Esophagus mucosa (tissue), 1 donor: ENCODE results near the gene UIMC1. TPM values are rescaled to one million over a fixed set of nuclear protein-coding genes. Genes with fewer than 3 reads are reported as not detected.
"Not testable (repeated sequence)": the region's sequence is repeated elsewhere in the genome, so short reads cannot be mapped to it uniquely, and the experiment has no call there.

Source experiments
- ATAC-seq: fragments of 200-7000 bp; cut with Tn5 transposase; one replicate; pipeline ENCODE4 v1.9.1; 2020
- total RNA-seq: library from RNA; stranded (reverse); gene quantifications from one replicate; pipeline ENCODE4 v1.2.4, GENCODE V29; 2023
- donor health status: DM: yes; HTN: yes; CAD: no.

The UIMC1 gene
- total RNA-seq: 14.9 TPM

DNA sequence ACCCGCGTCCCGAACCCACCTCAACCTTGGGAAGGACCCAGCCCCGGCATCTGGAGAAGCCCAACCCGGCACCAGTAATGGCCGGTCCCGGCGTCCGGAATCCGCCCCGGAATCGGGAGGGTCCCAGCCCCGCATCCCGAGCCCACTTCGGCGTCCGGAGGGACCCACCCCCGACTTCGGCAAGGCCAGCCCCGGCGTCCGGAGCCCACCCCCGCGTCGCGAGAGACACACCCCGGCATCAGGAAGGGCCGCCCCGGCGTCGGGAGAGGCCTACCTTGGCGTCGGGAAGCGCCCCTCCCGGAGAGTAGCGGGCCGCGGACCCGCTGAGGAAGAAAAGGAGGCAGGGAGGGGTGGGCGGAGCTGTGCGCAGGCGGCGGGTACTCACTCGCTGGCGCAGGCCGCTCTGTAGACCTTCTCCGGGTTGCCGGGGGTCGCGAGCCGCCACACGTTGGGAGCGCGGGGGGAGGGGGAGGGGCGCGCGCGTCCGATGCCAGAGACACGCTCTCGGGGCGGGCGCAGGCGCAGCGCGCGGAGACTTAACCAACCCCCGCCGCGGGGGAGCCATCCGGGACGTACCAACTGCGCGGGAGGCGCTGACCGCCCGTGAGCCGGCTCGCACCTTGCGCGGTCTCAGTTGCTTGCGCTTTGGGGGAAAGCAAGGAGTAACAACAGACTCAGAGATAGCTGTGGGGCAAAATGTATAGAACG, at the start of gene UIMC1:
Gene UIMC1 (minus strand): TSS at position 515 of the 708 bp plus-strand sequence. CDS start 24,164 bp downstream, outside the sequence.
- ATAC-seq: peak; percentile 97

DNA sequence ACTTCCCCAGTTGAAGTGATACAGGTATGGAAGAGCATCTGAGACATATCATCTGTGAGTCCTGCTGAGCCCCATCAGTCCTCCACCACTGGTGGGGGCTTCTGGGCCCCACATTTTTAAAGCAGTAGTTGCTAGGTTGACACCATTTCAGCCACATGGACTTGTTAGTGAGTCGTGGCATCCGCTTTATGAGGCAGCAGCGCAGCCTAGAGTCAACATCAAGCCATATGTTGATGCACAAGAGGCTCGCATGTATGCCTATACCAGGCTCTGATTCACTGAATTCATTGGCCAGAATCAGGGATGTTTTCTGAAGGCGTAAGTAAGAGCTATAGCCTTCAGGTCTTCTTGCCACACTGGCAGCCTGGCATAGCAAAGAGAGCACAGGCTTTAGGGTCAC, 42.7 kb upstream of the UIMC1 start:
- ATAC-seq: no peak

DNA sequence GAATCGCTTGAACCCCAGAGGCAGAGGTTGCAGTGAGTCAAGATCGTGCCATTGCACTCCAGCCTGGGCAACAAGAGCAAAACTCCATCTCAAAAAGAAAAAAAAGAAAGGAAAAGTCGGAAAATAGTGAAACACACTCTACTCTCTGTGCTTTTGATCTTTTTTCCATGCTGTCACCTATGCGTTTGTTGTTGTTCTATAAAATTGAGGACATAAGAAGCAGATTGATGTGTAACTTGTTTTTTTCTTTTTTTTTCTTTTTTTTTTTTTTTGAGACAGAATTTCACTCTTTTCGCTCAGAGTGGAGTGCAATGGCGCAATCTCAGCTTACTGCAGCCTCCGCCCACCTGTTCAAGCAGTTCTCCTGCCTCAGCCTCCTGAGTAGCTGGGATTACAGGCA, 42.0 kb upstream of the UIMC1 start:
- not testable (repeated sequence) for ATAC-seq

DNA sequence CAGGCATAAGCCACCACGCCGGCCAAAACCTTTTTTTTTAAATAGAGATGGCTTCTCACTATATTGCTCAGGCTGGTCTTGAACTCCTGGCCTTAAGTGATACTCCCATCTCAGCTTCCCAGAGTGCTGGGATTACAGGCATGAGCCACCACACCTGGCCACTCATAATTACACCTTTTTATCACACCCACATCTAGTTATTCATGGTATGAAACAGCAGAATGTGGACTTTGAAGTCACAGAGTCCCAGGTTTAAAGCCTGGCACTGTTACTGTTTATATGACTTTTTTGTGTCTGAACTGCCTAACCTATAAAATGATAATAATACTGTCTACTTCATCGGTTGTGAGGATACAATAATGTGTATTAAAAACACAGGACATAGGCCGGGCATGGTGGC, 39.1 kb upstream of the UIMC1 start:
- no peak for ATAC-seq

DNA sequence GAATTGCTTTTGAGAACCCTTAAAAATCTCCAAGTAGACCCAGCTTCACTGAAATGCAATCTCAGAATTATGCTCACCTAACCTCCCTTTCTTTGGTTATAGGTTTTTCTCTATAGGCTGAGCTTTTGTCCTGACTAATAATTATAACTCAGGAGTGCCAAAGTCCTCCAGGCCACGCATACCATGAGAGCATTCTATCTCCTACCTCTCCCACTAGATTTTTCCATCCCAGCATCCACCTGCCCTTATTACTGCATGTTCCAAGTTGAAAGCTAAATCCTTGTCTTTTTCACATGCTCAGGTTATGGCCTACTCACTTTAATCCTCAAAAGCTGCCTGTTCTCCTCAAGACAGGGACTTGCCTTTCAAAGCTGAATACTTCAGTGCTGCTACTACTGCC, 38.1 kb upstream of the UIMC1 start:
- ATAC-seq: no peak

DNA sequence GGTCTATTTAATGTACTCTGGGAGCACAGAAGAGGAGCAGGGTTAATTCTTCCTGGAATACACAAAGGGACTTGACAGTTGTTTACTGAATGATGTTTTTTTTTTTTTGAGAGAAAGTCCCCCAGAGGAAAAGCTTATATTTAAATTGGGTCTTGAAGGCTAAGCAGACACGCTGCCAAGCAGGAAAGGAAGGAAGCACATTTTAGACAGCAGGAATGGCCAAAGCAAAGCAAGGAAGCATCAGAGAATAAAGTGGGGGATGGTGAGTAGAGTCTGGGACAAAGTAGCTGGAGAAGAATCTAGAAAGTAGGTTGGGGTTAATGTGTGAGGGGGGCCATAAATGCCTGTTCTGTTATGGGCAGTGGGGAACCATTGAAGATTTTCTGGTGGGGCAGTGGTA, 37.4 kb upstream of the UIMC1 start:
- ATAC-seq: no peak

DNA sequence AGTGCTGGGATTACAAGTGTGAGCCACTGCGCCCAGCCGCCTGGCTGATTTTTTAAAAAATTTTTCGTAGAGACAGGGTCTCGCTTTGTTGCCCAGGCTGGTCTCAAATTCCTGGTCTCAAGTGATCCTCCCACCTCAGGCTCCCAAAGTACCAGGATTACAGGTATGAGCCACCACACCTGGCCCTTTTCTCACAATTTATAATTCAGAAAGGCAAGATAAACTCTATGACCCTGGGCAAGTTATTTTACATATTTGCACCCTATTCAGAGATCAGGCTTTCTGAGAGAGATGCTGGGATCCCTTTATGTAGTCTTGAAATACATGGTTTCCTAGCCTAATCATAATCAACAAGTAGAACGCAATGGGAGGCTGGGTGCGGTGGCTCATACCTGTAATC, 36.5 kb upstream of the UIMC1 start:
- ATAC-seq: no peak

DNA sequence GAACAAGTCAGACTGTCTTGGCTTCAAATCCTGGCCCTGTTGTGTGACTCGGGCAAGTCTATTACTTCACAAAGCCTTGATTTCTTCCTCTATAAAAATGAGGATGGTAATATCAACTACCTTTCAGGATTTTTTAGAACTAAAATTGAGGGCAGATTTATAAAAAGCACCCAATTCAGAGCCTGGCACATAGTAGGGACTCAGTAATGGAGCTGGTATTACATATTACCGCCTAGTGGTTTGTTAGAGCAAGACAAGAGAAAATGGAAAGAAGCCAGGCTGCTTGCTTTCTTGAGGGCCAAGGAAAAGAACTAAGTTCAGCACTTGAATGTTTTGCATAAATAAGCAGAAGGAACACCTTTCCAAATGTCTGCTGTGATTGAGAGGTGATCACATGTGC, 35.4 kb upstream of the UIMC1 start:
- no peak for ATAC-seq

DNA sequence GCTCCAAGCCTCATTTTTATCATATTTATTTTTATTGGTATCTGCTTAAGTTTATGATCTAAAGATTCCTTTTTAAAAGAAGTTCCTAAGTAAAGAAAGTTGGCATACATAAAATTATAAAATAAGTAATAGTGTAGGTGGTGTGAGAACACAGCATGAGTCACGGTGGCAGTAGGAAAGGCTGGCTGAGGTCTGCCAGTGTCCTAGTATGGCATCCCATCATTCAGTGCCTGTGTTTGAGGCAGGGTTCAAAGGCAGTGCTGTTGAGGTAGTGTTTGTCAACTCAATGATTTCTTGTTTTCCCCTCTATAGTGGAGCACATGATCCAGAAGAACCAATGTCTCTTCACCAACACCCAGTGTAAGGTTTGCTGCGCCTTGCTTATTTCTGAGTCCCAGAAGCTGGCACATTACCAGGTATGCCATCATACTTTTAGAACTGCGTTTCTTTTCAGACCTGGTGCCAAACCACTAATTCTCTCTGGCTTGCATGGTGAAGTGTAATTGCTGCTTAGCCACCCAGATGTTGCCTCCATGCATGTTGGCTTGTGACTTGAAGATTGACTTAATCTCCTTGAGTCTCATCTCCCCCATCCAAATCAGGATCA, 34.3 kb upstream of the UIMC1 start:
- ATAC-seq: peak; percentile 68

DNA sequence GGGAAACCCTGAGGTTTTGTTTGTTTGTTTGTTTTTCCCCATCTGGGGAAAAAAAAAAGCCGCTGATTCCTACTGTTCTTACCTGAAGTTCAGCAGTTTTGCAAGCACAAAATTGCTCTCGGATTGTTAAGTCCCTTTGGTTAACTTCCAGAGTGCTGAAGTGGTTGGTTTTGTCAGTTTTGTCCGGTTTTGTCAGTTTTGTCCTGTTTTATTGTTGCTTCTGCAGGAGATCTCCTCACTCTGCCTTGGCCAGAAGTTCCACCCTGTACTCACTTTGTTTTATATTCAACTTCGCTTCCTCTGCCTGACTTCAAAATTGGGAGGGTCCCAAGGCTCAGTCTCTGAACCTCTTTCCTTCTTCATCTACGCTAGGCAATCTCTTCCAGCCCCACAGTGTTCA, 30.3 kb upstream of the UIMC1 start:
- ATAC-seq: no peak

DNA sequence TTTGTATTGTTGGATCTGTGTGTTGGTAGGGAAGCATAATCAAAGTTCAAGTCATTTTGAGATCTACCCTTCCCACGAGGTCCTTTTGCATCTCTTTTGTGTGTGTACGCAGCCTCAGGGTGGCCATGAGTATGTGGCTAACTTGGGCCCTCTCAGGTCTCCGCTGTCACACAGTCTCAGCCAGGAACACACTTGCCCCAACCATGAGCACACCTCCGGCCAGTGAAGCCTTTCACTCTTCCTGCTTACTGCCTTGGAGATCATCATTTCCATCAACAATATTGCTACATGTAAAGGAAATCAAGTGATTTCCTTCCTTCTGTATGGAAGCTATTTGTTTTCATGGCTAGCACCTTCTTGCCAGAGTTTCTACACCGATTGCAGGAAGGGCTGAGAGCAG, 29.9 kb upstream of the UIMC1 start:
- no peak for ATAC-seq

DNA sequence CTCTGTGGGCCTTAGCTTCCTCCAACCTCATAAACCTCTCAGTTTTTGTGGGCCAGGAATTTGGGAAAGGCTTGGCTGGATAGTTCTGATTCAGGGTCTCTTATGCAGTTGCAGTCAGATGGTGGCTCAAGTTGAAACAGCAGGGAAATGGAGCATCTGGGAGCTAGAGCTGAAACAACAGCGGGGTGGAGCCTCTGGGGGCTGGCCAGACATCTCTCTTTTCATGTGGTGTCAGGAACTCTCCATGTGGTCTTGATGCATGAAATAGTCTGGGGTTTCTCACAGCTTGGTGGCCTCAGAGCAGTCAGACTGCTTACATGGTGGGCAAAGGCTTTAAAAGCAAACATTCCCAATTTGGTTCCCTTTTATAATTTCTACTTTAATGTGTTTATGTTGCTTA, 29.4 kb upstream of the UIMC1 start:
- ATAC-seq: no peak

DNA sequence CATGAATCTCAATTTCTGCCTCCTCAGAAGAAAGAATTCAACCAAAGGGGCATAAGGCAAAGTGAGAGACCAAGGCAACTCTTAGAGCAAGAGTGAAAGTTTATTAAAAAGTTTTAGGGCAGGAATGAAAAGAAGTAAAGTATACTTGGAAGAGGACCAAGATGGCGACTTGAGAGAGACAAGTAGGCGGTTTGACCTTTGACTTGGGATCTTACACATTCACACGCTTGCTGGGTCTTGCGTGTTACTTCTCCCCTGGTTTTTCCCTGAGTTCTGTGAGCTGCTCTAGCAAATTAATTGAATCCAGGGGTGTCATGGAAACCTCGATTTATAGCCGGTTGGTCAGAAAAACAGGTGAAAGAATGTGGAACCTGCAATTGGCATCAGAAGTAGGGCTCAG, 22.9 kb upstream of the UIMC1 start:
- no peak for ATAC-seq

DNA sequence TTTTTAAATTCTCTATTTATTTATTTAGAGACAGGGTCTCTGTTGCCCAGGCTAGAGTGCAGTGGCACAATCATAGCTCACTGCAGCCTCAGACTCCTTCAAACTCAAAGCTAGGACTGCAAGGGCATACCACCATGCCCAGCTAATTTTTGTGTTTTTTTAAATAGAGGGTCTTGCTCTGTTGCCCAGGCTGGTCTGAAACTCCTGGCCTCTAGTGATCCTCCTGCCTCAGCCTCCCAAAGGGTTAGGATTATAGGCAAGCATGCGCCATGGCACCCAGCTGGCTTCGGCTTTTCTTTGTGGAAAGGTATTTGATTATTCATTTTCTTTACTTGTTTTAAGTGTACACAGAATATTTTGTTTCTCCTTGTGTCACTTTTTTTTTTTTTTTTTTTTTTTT, 21.1 kb upstream of the UIMC1 start:
- ATAC-seq: no peak

DNA sequence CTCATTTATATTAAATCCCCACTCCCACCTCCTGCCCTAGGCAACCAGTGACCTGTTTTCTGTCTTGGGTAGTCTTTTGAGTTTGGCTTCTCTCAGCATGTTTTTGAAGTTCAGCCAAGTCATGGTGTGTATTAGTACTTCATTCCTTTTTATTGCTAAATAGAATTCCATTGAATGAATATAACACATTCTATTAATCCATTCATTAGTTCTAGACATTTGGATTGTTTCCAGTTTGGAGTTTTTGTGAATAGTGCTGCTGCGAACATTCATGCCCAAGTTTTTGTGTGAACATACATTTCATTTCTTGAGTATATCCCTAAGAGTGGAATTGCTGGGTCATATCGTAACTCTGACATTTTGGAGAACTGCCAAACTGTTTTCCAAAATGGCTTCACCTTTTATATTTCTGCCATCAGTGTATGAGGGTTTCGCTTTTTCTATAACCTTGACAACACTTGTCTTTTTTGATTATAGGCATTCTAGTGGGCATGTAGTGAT, 18.6 kb upstream of the UIMC1 start:
- ATAC-seq: no peak

DNA sequence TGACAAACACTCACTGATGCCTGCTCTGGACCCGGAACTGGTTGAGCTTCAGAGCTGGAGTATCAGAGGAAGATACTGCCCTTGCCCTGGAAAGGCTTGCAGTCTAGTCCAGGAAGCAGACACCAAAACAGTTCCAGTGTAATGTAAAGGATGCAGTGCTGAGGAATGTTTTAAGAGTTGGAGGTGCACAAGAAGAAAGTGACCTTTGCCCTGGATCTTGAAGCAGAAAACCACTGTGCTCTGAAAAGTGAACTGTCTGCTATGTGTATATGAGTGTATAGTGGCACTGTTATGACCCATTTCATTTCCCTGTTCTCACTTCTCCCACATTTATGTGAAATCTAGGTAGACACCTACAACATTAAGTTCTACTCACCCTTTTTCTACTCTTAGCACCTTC, 18.0 kb upstream of the UIMC1 start:
- ATAC-seq: no peak

DNA sequence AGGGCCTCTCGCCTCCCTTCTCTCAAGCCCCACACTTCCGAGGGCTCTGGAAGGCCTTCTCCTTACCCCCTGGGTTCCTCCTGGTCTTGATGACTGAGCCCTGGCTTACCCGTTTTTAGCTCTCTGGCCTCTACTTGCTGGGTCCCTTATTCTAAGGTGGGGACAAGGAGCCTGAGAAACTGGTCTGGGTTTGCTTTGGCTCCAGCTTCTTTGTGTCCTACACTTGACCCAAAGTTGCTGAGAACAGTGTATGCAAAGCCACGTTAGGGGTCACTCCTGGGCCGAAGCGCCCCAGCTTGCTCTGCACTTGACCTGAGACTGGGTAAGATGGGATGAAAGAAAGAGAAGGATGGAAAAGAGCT, 16.7 kb upstream of the UIMC1 start:
- ATAC-seq: no peak

DNA sequence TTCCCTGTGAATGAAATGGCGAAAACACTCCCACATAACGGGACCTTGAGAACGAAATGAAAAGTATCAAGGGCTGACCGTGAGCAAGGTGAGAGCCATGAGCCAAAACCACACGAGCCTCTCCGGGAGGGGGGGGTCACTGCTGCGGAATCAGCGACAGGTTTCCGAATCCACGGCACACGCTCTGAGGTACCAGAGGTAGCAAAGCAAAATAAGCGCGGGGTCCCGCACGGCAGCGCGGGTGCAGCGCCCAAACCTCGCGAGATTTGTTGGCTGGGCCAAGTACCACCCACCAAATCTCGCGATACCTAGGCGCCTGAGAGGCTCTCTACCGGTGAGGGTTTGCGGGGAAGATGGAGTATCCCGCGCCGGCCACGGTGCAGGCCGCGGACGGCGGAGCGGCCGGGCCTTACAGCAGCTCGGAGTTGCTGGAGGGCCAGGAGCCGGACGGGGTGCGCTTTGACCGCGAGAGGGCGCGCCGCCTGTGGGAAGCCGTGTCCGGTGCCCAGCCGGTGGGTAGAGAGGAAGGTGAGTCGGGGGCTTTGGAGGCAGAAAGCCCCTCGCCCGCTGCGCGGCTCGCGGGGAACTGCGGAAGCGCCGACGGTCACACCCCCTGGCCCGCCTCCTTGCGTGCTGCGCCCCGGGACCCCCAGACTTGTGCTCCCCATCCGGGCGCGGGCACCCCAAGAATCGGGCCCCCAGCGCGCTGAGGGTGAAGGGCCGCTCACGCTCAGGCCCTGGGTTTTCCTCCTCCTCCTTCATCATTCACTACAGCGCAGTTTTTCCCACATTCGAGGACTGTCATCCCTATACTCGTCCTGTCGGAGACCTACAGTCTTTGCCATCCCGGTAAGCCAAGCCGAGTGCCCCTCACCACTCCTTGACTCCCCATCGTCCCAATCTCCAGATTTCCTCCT, 16.1 kb upstream of the UIMC1 start, which contains the start of gene ZNF346:
Gene ZNF346 (plus strand): TSS at position 311 of the 917 bp plus-strand sequence. CDS start 43 bp downstream, at position 354.
- peak; percentile 88 for ATAC-seq

DNA sequence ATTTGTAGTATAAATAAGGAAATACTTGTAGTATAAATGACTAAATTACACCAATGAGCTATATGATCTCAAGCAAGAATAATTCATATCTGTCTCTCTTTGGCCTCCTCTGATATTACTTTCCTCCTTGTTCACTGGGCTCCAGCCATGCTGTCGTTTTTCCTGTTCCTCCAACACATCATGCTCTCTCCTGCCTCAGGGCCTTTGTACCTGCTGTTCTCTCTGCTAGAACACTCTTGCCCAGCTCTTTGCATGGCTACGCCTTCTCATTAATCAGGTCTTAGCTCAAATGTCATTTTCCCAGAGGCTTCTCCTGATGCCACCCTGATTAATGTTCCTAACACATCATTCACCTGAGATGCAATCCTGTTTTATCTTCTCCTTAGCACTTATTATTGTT, 13.5 kb upstream of the UIMC1 start:
- ATAC-seq: peak; percentile 31

DNA sequence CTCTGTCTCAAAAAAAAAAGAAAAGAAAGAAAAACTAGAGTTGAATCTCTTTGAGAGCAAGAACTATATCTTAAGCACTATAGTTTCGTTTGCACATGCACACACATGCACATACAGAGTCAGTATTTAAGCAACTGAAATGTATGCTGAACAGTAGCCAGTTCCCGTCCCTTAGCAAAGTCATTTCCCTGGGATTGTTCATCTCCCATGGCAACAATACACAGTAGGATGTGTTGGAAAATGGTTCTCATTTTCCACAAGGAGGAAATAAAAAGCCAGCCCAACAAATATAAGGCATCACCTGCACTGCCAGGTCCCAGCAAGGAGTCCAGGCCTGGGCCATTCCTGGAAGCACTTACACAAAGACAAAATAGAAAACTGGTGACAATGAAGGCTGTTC, 11.8 kb upstream of the UIMC1 start:
- no peak for ATAC-seq

DNA sequence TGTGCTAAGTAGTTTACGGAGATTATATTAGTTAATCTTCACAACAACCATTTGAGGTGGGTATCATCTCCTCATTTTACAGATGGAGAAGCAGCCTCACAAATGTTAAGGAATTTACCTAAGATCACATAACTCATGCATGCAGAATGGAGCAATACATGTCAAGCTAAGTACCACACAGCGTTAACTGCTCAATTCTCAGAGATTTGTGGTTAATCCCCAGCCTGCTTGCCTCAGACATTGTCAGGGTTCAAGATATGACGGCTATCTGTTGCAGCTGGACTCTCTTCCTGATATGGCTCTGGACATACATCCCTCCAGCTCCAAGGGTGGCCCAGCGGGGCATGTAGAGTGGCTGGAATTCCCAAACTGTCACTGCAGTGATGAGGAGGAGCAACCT, 8.6 kb upstream of the UIMC1 start:
- no peak for ATAC-seq

DNA sequence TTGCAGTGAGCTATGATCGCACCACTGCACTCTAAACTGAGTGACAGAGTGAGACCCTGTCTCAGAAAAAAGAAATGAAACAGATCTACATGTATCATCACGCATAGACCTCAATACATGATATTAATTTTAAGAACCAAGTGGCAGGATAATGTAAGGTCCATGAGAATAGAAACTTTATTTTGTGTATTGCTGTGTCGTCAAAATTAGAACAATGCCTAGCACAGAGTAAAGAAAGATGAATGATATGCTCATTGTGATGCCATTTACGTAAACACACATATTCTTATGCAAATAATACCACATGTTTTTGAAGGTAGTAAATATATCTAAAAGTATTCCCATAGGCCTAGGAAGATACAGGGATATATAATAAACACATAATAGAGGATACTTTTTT, 3.6 kb upstream of the UIMC1 start:
- no peak for ATAC-seq

DNA sequence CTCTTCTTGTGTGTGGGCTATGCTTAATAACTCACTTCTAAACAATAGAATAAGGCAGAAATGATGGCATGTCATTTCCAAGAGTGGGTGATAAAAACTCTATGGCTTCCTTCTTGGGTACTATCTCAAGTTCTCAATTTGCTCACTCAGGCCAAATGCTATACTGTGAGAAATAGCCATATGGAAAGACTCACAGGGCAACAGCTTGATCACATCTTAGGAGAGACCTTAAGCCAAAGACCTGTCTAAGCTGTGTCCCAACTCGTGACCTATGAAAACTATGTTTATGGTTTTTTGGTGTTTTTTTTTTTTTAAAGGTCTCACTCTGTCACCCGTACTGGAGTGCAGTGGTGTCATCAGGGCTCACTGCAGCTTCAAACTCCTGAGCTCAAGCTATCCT, 2.1 kb upstream of the UIMC1 start:
- ATAC-seq: no peak
